ENCODE data around the gene ZSWIM6. TPM values are rescaled to one million over a fixed set of nuclear protein-coding genes. Genes with fewer than 3 reads are reported as not detected.

Gene ZSWIM6
- total RNA-seq, 1 donor from 2014 or later = 18.1 TPM

DNA sequence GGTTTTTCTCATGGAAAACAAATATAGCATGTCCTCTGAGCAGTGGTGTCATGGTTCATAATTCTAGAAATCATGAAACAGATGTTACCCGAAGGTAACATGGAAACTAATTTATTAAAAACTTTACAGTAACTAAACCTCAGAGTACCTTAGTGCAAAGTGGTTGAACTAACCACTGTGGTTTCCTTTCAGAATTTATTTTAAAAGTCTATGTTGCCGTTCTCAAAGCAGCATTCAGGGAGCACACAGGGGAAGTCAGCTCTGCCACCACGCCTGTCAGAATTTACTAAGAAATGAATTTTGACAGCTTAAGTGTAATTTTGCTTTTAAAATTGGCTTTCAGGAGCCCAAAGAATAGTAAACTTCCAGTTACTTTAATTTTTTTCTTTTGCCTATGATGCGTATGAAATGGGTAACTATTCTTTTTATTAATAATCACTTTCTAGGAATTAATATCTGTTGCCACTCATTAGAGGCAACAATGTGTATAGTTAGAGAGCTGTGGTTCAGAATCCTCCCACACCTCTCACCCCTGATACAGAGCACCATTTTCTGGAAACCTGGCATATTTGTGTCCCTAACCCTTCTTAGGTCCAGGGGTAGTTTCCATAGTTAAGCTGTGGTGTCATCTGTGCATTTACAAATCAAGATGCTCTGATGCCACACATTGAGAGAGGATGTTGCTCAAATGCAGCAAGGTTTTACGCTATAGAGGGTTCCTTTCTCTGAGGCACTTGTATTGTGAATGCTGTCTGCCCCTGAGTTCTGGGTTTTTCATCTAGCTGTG is 202.6 kb downstream of the ZSWIM6 start:
- ATAC-seq = no peak
- H3K36me3 ChIP-seq = peaks cover 59% of the 10 kb centered on the region

GRCh38 chr5:61535828-61536227 is 203.8 kb downstream of the ZSWIM6 start:
- peaks cover 63% of the 10 kb centered on the region for H3K36me3 ChIP-seq
- intact Hi-C loops (cut with DNase I) = no loop called here
- DNase-seq = no peak

More for the DNA sequence above, 202.6 kb downstream of the ZSWIM6 start:
- no peak for TF ChIP-seq CTCF (IDR thresholded peaks at IDR 0.05)
- no peak overlapping the region for H3K4me3 ChIP-seq
- H3K9me3 ChIP-seq = peaks cover 6% of the 10 kb centered on the region
- no peak overlapping the region for H3K27ac ChIP-seq
- H3K27me3 ChIP-seq (ENCODE audit: low read depth) = no peaks in the 10 kb centered on the region
- intact Hi-C loops (cut with DNase I) = no loop called here
- no peaks in the 10 kb centered on the region for H3K4me1 ChIP-seq
- no peak for DNase-seq

DNA sequence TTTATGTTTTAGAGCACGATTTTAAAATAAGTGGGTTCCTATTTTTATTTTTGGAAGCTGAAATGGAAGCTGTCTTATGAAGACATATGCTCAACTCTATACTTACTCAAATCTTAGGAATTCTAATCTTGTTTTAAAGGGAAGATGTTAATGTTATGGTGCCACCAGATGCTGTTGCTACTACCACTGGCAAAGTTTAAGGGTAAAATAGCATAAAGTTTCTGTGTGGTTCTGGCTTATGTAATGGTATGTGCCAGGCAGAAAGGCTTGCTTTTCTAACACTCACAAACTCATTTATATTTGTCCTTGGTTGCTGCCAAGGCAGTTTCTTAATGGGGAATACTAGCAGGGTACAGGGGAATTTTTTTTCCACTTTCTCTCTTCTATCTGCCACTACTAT is 204.9 kb downstream of the ZSWIM6 start:
- intact Hi-C loops (cut with DNase I) = no loop called here
- no peak overlapping the region for H3K27ac ChIP-seq
- H3K4me1 ChIP-seq = no peaks in the 10 kb centered on the region
- DNase-seq (no peak), ATAC-seq (no peak)
- no peak overlapping the region for H3K4me3 ChIP-seq
- H3K9me3 ChIP-seq = peaks cover 6% of the 10 kb centered on the region
- no peaks in the 10 kb centered on the region for H3K27me3 ChIP-seq (ENCODE audit: low read depth)
- no peak for TF ChIP-seq CTCF (IDR thresholded peaks at IDR 0.05)
- H3K36me3 ChIP-seq = peaks cover 67% of the 10 kb centered on the region

More at GRCh38 chr5:61535828-61536227, 203.8 kb downstream of the ZSWIM6 start:
- Histone ChIP-seq H3K4me1 (no peaks in the 10 kb centered on the region), H3K4me3 (no peak overlapping the region), H3K27ac (no peak overlapping the region), H3K27me3 (ENCODE audit: low read depth) (no peaks in the 10 kb centered on the region), H3K9me3 (peaks cover 6% of the 10 kb centered on the region)
- no peak for ATAC-seq
- no peak for TF ChIP-seq CTCF (IDR thresholded peaks at IDR 0.05)

- H3K27ac ChIP-seq = no peak overlapping the region
- no peaks in the 10 kb centered on the region for H3K27me3 ChIP-seq (ENCODE audit: low read depth)
- no peak overlapping the region for H3K4me3 ChIP-seq
- TF ChIP-seq CTCF (IDR thresholded peaks at IDR 0.05) = no peak
- no peak for ATAC-seq
- DNase-seq = no peak
- intact Hi-C loops (cut with DNase I) = no loop called here
- H3K36me3 ChIP-seq = peaks cover 80% of the 10 kb centered on the region
- peaks cover 9% of the 10 kb centered on the region for H3K9me3 ChIP-seq
- H3K4me1 ChIP-seq = no peaks in the 10 kb centered on the region
These were observed 206.9 kb downstream of the ZSWIM6 start for GRCh38 chr5:61538722-61539501.

DNA sequence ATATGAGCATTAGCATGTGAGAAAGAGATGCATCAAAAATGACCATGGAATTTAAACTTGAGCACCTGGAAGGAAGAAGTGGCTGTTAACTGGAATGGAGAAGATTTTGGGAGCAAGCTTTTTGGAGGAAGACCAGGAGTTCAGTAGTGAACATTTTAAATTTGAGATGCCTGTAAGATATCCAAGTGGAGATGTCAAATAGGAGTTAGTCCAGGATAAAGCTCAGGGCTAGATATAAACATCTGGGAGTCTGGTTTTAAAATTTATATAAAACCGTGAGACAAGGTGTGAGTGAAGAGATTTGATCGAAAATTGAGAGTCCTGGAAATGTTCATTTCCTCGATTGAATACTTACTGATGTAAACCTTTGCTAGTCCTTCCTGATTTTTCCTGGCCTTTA is 217.5 kb downstream of the ZSWIM6 start:
- DNase-seq (no peak), ATAC-seq (no peak)
- no peak overlapping the region for H3K27ac ChIP-seq
- intact Hi-C loops (cut with DNase I) = no loop called here
- no peak overlapping the region for H3K4me3 ChIP-seq
- H3K4me1 ChIP-seq = no peaks in the 10 kb centered on the region
- no peaks in the 10 kb centered on the region for H3K9me3 ChIP-seq
- no peaks in the 10 kb centered on the region for H3K27me3 ChIP-seq (ENCODE audit: low read depth)
- H3K36me3 ChIP-seq = peaks cover 15% of the 10 kb centered on the region
- TF ChIP-seq CTCF (IDR thresholded peaks at IDR 0.05) = no peak
